GM18511 (cell line): ENCODE results near the gene SERAC1.
"Not testable (repeated sequence)": the region's sequence is repeated elsewhere in the genome, so short reads cannot be mapped to it uniquely, and the experiment has no call there.

Experiments
- ATAC-seq: cut with Tn5 transposase; IDR thresholded peaks from one replicate; pipeline ENCODE4 v1.9.1; 2021; ENCODE audit warnings: mild to moderate bottlenecking, moderate library complexity; ENCODE audit not compliant: unreplicated experiment

The SERAC1 gene

DNA sequence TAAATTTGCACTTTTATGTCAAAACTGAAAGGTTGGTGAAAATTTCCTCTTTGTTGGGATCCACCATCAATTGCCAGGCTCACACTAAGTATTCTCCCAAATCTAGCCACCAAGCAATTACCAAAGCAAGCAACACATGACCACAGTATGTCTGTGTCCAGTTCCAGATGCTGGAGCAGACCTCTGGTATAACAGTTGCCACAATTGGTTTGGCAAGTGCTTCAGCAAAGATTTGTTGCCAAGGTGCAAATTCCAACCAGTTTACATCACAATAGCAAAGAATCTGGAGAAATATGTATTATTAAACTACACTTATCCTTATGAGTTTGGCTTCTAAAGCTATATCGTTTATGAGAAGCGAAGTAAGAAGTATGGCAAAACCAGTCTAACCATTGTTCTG is 6.5 kb upstream of the SERAC1 start:
- no peak for ATAC-seq

DNA sequence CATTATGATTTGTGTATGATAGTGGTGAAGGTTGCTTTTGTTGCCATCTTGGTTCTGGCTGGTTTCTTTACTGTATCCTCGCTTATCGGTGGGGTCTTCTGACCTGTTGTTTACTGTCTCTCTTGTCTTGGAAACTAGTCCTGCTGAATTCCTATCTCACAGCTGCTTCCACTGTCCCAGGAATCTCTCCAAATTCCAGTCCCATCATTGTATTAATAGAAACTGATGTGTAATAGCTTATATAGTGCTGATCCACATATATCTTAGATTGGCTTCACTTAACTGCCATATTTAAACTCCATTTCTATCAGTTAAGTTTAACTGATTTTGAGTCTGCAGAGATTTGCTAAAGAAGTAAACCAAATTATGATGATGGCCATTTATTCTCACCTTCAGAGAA is 6.0 kb upstream of the SERAC1 start:
- ATAC-seq, result no peak

DNA sequence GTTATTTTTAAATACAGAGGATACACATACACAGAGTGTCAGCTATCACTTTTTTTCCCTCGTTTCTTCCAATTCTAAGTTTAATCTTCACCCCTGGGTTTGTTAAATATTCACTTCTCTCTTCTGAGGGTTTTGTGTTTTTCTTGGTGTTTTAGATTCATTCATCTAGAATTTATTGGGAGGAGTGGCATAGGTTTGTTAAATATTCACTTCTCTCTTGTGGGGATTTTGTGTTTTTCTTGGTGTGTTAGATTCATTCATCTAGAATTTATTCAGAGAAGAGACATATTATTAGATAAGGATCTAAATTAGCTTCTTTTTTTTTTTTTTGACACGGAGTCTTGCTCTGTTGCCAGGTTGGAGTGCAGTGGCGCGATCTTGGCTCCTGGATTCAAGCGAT is 3.9 kb upstream of the SERAC1 start:
- no peak for ATAC-seq

DNA sequence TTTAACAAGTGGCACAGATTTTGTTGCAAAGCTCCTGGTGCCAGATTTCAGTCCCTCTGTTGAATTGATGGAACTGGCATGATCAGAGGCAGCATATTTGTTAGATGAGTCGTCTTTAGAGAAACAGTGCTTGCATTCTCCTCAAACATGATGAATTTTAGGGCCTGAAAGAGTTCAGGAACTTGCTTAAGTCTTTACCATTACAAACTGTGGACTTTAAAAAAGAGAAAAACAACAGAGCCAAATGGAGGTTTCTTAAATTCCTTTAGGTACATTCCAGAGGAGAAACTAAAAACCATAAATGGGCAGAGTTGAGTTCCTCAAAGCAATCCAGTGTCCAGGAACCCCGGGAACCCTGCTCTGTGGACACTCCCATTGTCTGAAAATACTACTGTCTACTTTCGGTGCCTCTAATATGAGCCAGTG is 2.6 kb upstream of the SERAC1 start:
- ATAC-seq, result no peak

DNA sequence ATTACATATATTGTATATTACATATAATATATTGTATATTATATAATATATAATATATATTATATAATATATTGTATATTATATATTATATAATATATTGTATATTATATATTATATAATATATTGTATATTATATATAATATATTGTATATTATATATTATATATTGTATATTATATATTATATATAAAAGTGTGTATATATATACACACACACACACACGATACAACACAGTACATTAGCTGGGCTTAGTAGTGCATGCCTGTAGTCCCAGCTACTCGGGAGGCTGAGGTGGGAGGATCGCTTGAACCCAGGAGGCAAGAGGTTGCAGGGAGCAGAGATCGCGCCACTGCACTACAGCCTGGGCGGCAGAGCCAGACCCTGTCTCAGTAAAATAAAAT is 1.6 kb upstream of the SERAC1 start:
- ATAC-seq, result not testable (repeated sequence)

DNA sequence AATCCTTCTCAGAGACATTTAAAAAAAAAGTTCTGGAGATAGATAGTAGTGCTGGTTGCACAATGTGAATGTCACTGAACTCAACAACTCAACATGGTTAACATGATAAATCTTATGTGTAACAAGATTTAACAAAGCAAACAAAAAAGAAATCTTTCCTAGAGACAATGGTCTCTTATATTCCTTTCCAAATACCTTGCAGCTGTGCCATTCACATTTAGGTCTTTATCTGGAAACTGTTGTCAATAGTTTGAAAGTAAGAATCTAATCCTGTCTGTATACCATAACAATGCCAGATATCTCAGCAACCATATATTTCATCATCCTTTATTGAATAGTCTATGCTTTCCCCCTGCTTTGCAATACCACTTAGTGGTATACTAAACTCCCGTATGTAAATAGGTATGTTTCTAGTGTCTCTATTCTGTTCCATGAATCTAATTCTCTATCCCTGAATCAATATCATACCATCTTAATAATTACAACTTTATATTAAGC is 2.1 kb downstream of the SERAC1 start:
- ATAC-seq, result no peak

DNA sequence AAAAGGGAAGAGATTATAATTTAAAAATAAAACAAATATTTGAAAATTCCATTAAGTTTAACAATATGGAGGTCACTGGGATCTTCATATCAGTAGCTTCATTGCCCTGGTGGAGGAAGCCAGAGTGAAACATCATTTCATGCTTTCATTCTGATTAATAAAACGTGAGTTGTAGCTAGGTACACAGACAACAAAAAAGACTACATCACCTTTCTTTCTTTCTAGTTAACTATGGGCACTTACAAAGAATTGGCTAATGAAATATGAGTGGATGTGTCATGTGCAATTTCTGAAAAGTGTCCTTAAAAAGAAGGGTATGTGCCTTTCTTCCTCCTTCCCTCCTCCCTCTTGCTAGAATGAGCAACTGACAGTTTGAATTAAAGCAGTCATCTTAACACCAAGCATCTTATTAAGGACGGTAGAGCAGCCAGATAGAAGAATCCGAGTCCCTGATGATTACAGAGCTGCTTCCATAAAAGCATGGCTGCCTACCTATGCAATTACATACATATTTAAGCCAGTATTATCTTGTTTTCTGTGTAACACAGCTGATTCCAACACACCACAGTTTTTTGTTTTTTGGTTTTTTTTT is 3.4 kb downstream of the SERAC1 start:
- no peak for ATAC-seq

DNA sequence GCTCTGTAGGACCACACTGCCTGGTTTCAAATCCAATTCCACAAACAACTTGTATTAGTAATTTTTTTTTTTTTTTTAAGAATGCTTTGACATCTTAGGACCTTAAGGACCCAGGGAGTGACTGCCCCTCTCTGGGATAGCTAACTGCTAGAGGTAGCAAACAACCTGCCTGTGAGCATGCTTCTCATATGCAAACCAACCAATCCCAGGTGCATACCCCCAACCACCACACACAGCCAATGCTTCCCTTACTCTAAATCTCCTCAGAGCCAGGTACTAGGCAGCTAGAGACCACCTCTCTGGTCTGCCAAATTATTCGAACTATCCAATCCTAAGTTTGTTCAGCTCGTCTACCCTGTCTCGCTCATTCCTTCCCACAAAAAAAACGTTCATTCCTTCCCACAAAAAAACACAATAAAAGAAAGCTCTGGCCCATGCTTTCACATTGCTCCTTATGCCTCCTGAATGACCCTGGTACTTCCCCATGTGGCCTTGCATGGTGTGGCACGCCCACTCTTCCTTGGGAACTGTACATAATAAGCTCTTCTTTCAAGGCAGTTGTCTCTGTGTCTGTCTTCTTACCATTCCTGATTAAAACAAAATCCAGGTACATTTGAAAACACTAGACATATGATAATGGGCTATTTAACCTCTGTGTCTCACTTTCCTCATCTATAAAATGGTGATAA is 6.4 kb downstream of the SERAC1 start:
- ATAC-seq, result no peak

DNA sequence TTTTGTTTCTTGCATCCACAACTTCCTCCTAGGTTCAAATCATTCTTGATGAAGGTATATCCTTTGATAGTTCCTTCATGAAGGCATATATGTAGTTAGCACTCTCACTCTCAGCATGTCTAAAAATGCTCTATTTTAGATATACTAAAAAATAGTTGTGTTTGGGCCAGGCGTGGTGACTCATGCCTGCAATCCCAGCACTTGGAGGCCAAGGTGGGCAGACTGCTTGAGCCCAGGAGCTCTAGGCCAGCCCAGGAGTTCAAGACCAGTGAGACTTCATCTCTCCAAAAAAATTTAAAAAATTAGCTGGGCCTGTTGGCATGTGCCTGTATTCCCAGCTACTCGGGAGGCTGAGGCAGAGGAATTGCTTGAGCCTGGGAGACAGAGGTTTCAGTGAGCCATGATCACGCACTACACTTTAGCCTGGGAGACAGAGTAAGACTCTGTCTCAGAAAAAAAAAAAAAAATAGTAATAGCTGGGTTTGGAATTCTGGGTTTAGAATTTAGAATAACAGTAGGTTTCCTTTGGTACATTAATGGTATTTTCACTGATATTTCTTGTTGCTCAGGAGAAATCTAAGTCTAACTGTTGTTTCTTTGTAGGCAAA is 7.0 kb downstream of the SERAC1 start:
- ATAC-seq, result no peak

DNA sequence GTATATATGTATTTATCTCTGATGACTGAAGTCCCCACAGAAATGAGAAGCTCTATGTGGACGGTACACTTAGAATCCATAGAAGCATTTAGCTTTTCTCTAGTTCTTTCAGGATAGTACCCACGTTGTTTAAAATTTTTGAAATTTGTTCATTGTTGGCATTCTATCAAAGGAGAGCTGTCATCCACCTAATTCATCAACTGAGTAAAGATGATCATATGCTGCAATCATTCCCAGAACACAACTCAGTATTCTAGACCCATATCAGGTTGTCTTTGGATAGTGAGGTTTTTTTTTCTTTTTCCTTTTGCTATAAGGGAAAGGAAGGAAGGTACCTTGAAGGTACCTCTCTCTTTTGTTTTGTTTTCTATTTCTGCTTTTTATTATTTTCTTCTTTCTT is 9.3 kb downstream of the SERAC1 start:
- ATAC-seq, result no peak

DNA sequence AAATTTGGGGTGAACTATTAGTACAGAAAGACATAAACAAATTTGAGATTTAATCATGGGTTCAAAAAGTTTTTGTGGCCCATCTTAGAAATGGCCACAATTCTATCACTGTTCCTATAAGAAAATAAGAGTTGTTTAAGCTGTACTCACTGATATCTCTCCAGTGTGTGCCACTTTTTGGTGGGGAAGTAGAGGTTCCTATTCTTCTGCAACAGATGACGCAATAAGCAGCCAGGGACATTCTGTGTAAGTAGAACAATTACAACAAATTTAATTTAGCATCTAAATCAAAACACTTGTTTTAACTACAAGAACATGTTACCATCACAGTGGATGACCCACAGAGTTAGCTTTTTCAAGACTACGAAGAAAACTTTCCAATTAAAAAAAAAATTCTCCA is 9.9 kb downstream of the SERAC1 start:
- ATAC-seq, result no peak

DNA sequence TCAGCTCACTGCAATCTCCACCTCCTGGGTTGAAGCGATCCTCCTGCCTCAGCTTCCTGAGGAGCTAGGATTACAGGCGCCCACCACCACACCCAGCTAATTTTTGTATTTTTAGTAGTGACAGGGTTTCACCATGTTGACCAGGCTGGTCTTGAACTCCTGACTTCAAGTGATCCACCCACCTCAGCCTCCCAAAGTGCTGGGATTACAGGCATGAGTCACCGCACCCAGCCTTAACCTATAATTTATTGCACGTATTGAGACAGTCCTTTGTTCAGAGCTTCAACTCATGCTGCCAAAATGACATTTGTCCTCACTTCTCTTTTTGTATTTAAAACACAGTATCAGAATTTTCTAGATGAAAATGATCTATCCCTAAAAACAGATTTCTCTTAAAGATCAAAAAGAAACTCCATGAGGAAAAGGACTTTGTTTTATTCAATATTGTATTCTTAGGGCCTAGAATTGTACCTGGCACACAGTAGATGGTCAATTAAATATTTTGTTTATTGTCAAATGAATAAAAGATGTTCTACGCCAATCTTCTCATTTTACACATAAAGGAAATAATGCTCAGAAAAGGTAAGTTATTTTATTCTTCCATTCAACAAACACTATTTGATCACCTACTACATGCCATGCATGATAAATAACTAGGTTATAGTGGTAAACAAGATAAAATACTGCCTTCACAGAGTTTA is 10.8 kb downstream of the SERAC1 start:
- ATAC-seq, result no peak

DNA sequence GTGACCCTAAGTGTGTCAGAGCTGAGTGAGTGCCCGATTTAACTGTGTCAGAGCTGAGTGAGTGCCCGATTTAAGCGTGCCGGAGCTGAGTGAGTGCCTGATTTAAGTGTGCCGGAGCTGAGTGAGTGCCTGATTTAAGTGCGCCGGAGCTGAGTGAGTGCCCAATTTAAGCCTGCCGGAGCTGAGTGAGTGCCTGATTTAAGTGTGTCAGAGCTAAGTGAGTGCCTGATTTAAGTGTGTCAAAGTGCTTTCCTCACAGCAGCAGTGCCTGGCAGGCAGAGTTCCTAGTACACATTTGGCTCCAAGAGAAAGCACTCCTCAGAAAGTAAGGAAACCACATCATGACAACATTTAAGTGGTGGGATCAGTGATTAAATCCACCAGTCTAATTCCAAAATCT is 13.2 kb downstream of the SERAC1 start:
- ATAC-seq, result no peak

DNA sequence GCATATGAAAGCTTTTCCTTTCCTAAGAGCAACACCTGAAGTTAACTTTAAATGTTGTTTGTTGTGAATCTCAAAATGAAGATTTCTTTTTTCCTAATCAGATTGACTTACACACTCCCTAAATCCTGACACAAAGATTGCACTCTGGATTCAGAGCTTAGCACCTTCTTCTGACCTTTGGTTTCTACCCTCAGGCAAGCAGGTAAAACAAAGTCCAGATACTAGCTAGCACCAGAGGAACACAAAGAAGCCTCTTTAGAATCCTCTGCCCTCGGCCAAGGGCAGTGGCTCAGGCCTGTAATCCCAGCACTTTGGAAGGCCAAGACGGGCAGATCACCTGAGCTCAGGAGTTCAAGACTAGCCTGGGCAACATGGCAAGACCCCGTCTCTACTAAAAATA is 14.5 kb downstream of the SERAC1 start:
- ATAC-seq, result no peak

DNA sequence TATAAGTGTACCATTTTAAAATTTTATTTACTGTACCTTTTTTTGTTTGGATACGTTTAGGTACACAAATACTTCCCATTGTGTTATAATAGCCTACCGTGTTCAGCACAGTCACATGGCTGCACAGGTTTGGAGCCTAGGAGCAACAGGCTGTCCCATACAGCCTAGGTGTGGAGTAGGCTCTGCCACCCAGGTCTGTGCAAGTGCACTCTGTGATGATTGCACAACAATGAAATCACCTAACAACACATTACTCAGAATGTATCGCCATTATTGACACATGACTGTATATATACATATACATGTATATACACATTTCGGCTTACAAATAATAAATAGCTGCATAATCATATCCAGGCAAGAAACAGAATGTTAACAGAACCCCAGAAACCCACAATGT is 15.4 kb downstream of the SERAC1 start:
- no peak for ATAC-seq

DNA sequence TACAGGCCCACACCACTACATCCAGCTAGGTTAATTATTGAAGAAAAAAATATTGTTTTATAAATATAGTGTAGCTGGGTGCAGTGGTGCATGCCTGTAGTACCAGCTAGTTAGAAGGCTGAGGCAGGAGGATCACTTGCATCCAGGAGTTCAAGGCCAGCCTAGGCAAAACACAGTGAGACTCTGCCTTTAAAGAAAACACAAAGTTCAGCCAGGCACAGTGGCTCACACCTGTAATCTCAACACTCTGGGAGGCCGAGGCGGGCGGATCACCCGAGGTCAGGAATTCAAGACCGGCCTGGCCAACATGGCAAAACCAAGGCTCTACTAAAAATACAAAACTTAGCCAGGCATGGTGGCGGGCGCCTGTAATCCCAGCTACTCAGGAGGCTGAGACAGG is 16.0 kb downstream of the SERAC1 start:
- ATAC-seq, result not testable (repeated sequence)

DNA sequence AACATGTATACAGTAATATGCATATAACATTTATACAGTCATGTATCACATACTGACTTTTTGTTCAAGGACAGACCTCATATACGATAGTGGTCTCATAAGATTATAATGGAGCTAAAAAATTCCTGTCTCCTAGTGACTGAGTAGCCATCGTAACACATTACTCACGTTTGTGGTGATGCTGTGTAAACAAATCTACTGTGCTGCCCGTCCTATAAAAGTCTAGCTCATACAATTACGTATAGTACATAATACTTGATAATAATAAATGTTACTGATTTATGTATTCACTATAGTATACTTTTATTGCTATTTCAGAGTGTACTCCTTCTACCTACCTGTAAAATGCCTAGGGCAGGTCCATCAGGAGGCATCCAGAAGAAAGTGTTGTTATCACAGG is 17.4 kb downstream of the SERAC1 start:
- no peak for ATAC-seq

DNA sequence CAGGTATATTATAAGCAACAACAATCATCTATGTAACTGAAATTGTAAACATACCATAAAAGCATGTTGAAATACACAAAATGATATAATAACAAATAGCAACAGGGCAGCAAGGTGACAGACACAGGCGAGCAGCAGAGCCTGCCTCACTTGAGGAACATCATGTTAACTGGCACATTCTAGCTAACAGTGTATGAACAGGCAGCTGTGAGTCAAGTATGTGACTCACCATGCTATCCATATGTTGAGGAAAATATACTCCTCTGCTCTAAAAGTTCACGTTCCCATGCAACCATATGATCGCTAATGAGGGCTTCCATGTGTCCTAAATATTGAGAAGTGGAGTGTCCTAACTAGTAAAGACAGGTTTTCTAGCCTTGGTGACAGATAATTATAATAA is 18.4 kb downstream of the SERAC1 start:
- no peak for ATAC-seq

DNA sequence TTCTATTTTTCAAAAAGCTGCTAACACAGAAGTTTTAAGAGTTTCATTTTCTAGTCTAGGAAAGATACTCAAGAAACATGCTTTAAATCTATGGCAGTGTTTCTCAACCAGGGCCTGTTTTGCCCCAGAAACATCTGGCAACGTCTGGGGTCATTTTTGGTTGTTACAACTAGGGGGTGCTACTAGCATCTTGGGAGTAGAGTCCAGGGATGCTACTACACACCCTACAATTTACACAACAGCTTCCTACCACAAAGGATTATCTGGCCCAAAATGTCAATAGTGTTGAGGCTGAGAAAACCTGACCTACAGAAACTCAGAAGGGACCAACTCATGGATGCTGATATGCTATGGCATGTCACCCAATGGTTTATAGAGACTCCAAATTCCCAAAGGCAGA is 24.4 kb downstream of the SERAC1 start:
- no peak for ATAC-seq

DNA sequence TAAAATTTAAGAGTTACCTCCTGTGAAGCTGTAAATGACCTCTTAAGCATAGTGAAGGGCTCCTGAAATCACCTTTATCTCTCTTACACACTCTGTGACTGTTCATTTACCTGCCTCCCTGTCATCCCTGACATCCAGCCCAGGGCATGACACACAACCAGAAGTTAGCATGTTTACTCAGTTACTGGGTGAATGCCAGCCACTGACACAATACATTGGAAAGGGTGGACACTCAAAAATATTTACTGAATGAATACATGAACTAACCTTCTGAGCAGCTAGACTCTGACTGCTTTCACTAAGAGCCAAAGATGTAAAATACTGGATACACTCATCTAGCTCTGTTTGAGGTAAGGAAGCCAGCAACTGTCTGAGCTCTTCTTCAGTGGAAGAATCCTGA is 25.3 kb downstream of the SERAC1 start:
- ATAC-seq, result no peak

DNA sequence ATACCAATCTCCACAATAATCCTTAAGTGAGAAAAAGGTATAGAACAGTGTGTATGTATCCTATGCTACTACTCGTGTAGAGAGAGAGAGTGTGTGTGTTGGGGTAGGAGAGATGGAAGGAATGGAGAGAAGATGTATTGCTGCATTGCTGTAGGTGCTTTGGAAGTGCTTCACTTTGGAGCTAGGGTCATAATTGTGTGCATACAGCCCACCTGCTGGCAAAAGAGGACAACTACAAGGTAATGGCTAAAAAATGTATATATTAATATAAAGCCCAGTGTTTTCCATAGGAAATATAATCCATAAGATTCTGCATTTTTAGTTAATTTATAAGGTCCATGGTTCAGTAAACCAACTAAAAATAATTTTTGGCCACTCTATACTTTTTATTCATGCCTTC is 36.1 kb downstream of the SERAC1 start:
- peak; percentile 59 for ATAC-seq

DNA sequence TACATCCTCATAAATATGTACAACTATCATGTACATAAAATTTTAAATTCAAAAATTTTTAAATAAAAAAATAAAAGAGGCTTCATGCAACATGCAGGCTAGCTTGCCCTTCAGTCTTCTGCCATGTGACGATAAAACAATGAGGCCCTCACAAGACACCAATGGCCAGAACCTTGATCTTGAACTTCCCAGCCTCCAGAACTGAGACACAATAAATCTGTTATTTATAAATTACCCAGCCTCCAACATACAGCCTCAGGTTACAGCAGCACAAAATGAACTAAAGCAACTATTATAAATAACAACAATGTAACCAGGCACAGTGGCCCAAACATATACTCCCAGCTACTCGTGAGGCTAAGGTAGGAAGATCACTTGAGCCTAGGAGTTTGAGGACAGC is 42.8 kb downstream of the SERAC1 start:
- no peak for ATAC-seq
